H1 (cell line): ENCODE measurements around the gene CTNND2. TPM values are rescaled to one million over a fixed set of nuclear protein-coding genes. Genes with fewer than 3 reads are reported as not detected.

ENCODE experiments used
- CBX5 ChIP-seq: fragments of 300-800, 300-1000 bp; sonication (generic); IDR thresholded peaks from 2 replicates; pipeline ENCODE4 v1.7.1; 2016; ENCODE audit warnings: antibody characterized with exemption, low read length, low read depth
- EP300 ChIP-seq, 2 experiments: IDR thresholded peaks; 1 replicate in 1 of 2; 2 replicates in 1 of 2; pipeline ENCODE4 v1.6.1; 2011 to 2012; ENCODE audit warnings: low read depth in 2 of 2, low read length in 2 of 2, mild to moderate bottlenecking in 2 of 2, borderline replicate concordance in 1 of 2, inconsistent platforms in 1 of 2, moderate library complexity in 1 of 2
- GTF2F1 ChIP-seq: IDR thresholded peaks from 2 replicates; pipeline ENCODE4 v1.6.1; 2012; ENCODE audit warnings: low read depth, low read length, improper control_type of control experiment, borderline replicate concordance
- SIN3A ChIP-seq, 2 experiments: IDR thresholded peaks in 1 of 2; conservative IDR thresholded peaks in 1 of 2; 2 replicates each; pipeline ENCODE4 v1.6.1; 2011 to 2012; ENCODE audit warnings: low read length in 2 of 2, improper control_type of control experiment in 1 of 2, low read depth in 1 of 2, mild to moderate bottlenecking in 1 of 2
- polyA plus RNA-seq, 7 experiments: library from polyadenylated mRNA; depleted of rRNA in 3 of 7; stranded (reverse) in 5 of 7; unstranded in 2 of 7; fragments of >200 nt in 5 of 7; fragments of 200-250 nt in 2 of 7; gene quantifications; 1 replicate in 5 of 7; 2 replicates in 1 of 7; 4 replicates in 1 of 7; pipeline versions ENCODE4 v1.2.1 to v1.2.3, GENCODE V29; 2011 to 2013; ENCODE audit warnings: missing spikeins in 2 of 7, mixed read lengths in 2 of 7
- total RNA-seq: library from RNA; stranded (reverse); fragmentation: NEBNext Ultra II Directional; extraction: Animal tissue kit (Norgen Biotek cat#: 25700); gene quantifications from 2 replicates; pipeline ENCODE4 v1.2.1, GENCODE V29; 2021

The CTNND2 gene
- total and polyA plus RNA-seq, 2 of the 8 experiments (the other 6 are each of a cell fraction or from before 2014, with no cell fraction given): 7.4 to 14.2 TPM

DNA sequence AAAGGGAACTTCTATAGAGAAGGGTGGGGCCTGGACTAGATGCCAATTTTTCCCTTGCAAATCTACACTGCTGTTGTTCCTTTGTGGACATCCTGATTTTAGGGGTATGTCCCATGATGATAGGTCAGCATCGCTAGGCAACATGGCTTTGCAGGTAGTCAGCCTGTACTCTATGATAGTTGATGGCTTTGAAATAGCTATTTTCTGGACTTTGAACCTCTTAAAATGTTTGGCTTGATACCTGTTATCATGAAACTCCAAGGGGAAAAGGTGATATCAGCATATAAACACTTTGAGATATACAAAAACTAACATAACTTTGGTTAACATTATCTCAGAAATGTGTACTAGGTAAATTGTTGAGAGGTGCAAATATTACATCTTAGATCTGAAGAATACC is 533.2 kb downstream of the CTNND2 start (continued):
- TF ChIP-seq GTF2F1: no peak
- TF ChIP-seq EP300 (IDR thresholded peaks at IDR 0.05; ENCODE audit: borderline replicate concordance in 1 of 2, low read depth in 2 of 2, low read length in 2 of 2): no peak
- TF ChIP-seq CBX5: no peak
- TF ChIP-seq SIN3A (conservative IDR thresholded peaks at IDR 0.05 in 1 of 2, IDR thresholded peaks at IDR 0.05 in 1 of 2; ENCODE audit: low read depth in 1 of 2, low read length in 2 of 2): no peak
